GOT3 (cell line): ENCODE data around the gene TBX20.

Source experiments
- DNase-seq: peaks from one replicate; lab custom pipeline; 2025; ENCODE audit warnings: mixed read lengths; lab: John Stamatoyannopoulos, UW

The TBX20 gene

GRCh38 chr7:35253710-35254495 lies at the start of gene TBX20:
TSS of gene TBX20 (minus strand) at chr7:35254100. CDS start at chr7:35253620, 480 bp downstream.
- DNase-seq, result no peak

GRCh38 chr7:35289376-35289775 lies 35.5 kb upstream of the TBX20 start:
- DNase-seq, result no peak

GRCh38 chr7:35286986-35287385 lies 33.1 kb upstream of the TBX20 start:
- no peak for DNase-seq

- DNase-seq, result no peak
These were observed 32.5 kb upstream of the TBX20 start for GRCh38 chr7:35286422-35286821.

GRCh38 chr7:35285799-35286198 lies 31.9 kb upstream of the TBX20 start:
- DNase-seq, result no peak

- no peak for DNase-seq
These were observed 27.0 kb upstream of the TBX20 start for GRCh38 chr7:35280902-35281301.

GRCh38 chr7:35277359-35277758 lies 23.5 kb upstream of the TBX20 start:
- DNase-seq, result no peak

GRCh38 chr7:35272246-35272645 lies 18.3 kb upstream of the TBX20 start:
- DNase-seq, result no peak

- DNase-seq, result no peak
These were observed 15.1 kb upstream of the TBX20 start for GRCh38 chr7:35268953-35269352.

- no peak for DNase-seq
These were observed 13.5 kb upstream of the TBX20 start for GRCh38 chr7:35267411-35267810.

GRCh38 chr7:35263396-35263795 lies 9.5 kb upstream of the TBX20 start:
- DNase-seq, result no peak

- no peak for DNase-seq
These were observed 7.8 kb upstream of the TBX20 start for GRCh38 chr7:35261476-35262285.

GRCh38 chr7:35261041-35261440 lies 7.1 kb upstream of the TBX20 start:
- no peak for DNase-seq

- no peak for DNase-seq
These were observed 6.3 kb upstream of the TBX20 start for GRCh38 chr7:35260246-35260645.

GRCh38 chr7:35259523-35259908 lies 5.6 kb upstream of the TBX20 start:
- no peak for DNase-seq

GRCh38 chr7:35258868-35259522 lies 5.1 kb upstream of the TBX20 start:
- DNase-seq, result no peak

GRCh38 chr7:35258125-35258867 lies 4.4 kb upstream of the TBX20 start:
- no peak for DNase-seq

- no peak for DNase-seq
These were observed 3.6 kb upstream of the TBX20 start for GRCh38 chr7:35257251-35258124.

GRCh38 chr7:35256256-35257175 lies 2.6 kb upstream of the TBX20 start:
- no peak for DNase-seq
